ENCODE results near the gene TGFB1. TPM values are rescaled to one million over a fixed set of nuclear protein-coding genes. Genes with fewer than 3 reads are reported as not detected.
A peak's percentile ranks its signal among the peaks of the same experiment; 100 is the strongest.

The TGFB1 gene
- polyA plus RNA-seq, 1 donor = 13.9 TPM

GRCh38 chr19:41359741-41360140 lies 6.0 kb upstream of the TGFB1 start:
- no peak for DNase-seq
- no peaks in the 10 kb centered on the region for H3K36me3 ChIP-seq (ENCODE audit: control insufficient read depth, insufficient read depth, low read length)
- no peak overlapping the region for H3K27ac ChIP-seq (ENCODE audit: low read length)
- H3K9me3 ChIP-seq (ENCODE audit: control insufficient read depth, low read depth, low read length) = no peaks in the 10 kb centered on the region
- WGBS (ENCODE audit: insufficient coverage, low lambda C conversion rate) = 100% methylated on average over 1 of the region's 1 CpG
- no peak overlapping the region for H3K4me3 ChIP-seq (ENCODE audit: low read length)
- peaks cover 9% of the 10 kb centered on the region for H3K4me1 ChIP-seq (ENCODE audit: control insufficient read depth, insufficient read depth, low read length)
- peaks cover under 1% of the 10 kb centered on the region for H3K27me3 ChIP-seq (ENCODE audit: control insufficient read depth, insufficient read depth, low read length)

DNA sequence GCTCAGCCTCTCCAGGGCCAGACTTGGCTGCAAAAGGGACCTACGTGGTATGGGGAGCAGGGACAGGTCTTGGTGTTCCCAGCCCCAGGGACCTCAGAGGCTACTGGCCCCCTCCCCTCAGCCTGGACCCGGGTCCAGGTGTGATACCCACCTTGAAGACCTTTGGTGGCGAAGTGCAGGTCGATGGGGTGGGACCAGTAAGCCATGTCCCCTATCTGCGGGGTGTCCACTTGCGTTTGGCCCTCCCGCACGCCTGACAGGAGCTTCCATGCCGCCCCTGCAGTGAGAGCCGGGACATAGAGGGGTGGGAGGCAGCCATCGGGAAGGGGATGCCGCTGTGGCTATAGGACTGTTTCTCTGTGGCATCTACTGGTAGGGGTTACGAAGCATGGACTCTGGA lies 4.0 kb upstream of the TGFB1 start:
- Histone ChIP-seq H3K27me3 (ENCODE audit: control insufficient read depth, insufficient read depth, low read length) (peaks cover 16% of the 10 kb centered on the region), H3K4me3 (ENCODE audit: low read length) (no peak overlapping the region), H3K27ac (ENCODE audit: low read length) (no peak overlapping the region), H3K4me1 (ENCODE audit: control insufficient read depth, insufficient read depth, low read length) (peaks cover 12% of the 10 kb centered on the region), H3K9me3 (ENCODE audit: control insufficient read depth, low read depth, low read length) (no peaks in the 10 kb centered on the region), H3K36me3 (ENCODE audit: control insufficient read depth, insufficient read depth, low read length) (no peaks in the 10 kb centered on the region)
- DNase-seq = no peak
- no CpG with 5 or more reads among the region's 13 CpGs for WGBS (ENCODE audit: insufficient coverage, low lambda C conversion rate)

DNA sequence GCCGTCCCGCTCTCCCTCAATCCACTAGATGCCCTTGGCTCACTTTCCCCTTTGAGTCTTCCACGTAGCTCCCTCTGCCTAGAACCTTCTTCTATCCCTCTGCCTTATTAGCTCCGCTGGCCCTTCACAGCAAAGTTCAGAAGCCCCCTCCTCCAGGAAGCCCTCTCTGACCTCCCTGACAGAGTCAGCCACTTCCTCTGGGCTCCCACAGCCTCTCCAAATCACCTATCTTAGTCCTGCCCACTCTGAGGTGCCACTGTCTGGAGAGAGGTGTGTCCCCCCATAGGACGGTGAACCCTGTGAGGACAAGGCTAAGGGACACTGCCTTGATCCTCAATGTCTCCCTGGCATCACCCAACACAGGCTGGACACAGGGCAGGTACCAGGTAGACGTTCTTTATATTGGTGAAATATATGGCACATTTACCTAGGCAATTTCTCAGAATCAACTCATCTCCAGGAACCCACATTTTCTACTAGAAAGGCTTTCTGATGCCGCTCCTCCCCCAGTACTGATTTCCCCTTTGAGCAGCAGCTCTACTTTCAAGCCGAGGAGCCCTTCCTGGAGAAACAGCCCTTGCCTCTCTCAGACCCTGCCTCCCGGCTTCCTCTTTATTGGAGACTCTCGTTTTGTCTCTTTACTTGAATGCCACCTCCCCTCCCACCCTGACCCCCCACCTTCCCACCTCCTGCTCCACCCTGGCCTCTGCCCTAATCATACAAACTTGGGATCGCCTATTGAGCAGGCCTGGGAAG lies 3.4 kb upstream of the TGFB1 start:
- Histone ChIP-seq H3K4me1 (ENCODE audit: control insufficient read depth, insufficient read depth, low read length) (peaks cover 14% of the 10 kb centered on the region), H3K9me3 (ENCODE audit: control insufficient read depth, low read depth, low read length) (peaks cover 2% of the 10 kb centered on the region), H3K27me3 (ENCODE audit: control insufficient read depth, insufficient read depth, low read length) (peaks cover 22% of the 10 kb centered on the region), H3K4me3 (ENCODE audit: low read length) (no peak overlapping the region), H3K27ac (ENCODE audit: low read length) (no peak overlapping the region), H3K36me3 (ENCODE audit: control insufficient read depth, insufficient read depth, low read length) (no peaks in the 10 kb centered on the region)
- WGBS (ENCODE audit: insufficient coverage, low lambda C conversion rate) = 100% methylated on average over 2 of the region's 11 CpGs
- DNase-seq = no peak

- Histone ChIP-seq H3K9me3 (ENCODE audit: control insufficient read depth, low read depth, low read length) (peaks cover 2% of the 10 kb centered on the region), H3K4me1 (ENCODE audit: control insufficient read depth, insufficient read depth, low read length) (peaks cover 24% of the 10 kb centered on the region), H3K36me3 (ENCODE audit: control insufficient read depth, insufficient read depth, low read length) (no peaks in the 10 kb centered on the region), H3K27me3 (ENCODE audit: control insufficient read depth, insufficient read depth, low read length) (peaks cover 35% of the 10 kb centered on the region), H3K4me3 (ENCODE audit: low read length) (no peak overlapping the region), H3K27ac (ENCODE audit: low read length) (no peak overlapping the region)
- WGBS (ENCODE audit: insufficient coverage, low lambda C conversion rate) = 100% methylated on average over 1 of the region's 3 CpGs
- DNase-seq = no peak
Observed at GRCh38 chr19:41355802-41356201, 2.1 kb upstream of the TGFB1 start.

DNA sequence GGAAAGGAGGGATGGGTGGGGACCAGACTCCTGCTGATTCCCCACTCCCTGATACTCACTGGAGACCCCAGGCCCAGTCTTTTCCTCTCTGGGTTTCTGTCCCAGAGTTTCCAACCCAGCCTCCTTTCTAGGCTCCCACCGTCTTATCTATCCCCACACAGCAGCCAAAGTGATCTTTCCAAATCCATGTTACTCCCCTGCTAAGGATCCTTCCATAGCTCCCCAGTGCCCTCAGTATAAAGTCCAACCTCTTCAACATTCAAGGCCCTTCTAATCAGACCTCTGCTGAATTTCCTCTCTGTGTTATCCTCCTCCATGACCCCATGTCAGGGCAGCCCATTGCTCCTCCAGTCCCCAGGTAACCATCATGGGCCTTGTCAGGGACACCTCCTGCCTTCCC lies 1.3 kb upstream of the TGFB1 start:
- H3K27ac ChIP-seq (ENCODE audit: low read length) = no peak overlapping the region
- DNase-seq = no peak
- WGBS (ENCODE audit: insufficient coverage, low lambda C conversion rate) = no CpG with 5 or more reads among the region's 1 CpG

DNA sequence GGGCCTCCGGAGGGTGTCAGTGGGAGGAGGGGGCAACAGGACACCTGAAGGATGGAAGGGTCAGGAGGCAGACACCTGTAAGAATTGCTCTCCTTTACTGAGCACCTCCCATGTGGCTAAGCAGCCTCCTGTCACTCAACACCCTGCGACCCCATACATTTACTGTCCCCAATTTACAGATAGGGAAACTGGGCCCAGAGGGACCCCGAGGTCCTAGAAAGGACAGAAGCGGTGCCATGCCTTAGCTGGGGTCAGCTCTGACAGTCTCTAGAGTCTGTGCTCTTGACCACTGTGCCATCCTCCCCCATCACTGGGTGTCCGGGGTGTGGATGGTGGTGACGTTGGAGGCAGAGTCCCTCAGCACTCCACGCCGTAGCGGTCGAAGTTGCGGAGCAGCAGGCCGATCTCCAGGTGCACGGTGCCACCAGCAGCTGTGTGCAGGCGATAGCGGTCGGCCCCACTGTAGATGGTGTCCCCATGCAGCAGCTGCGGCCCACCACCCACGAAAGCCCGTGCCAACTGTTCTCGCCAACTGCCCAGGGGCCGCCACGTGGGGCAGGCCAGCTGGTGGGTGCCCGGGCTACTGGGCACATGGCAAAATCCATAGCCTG lies 726 bp upstream of the TGFB1 start:
- H3K36me3 ChIP-seq (ENCODE audit: control insufficient read depth, insufficient read depth, low read length) = no peaks in the 10 kb centered on the region
- H3K27ac ChIP-seq (ENCODE audit: low read length) = no peak overlapping the region
- H3K4me3 ChIP-seq (ENCODE audit: low read length) = peak overlapping the region; percentile 31
- H3K4me1 ChIP-seq (ENCODE audit: control insufficient read depth, insufficient read depth, low read length) = peaks cover 24% of the 10 kb centered on the region
- DNase-seq = no peak
- peaks cover 2% of the 10 kb centered on the region for H3K9me3 ChIP-seq (ENCODE audit: control insufficient read depth, low read depth, low read length)
- H3K27me3 ChIP-seq (ENCODE audit: control insufficient read depth, insufficient read depth, low read length) = peaks cover 44% of the 10 kb centered on the region
- no CpG with 5 or more reads among the region's 23 CpGs for WGBS (ENCODE audit: insufficient coverage, low lambda C conversion rate)

More for the DNA sequence above, 1.3 kb upstream of the TGFB1 start:
- Histone ChIP-seq H3K27me3 (ENCODE audit: control insufficient read depth, insufficient read depth, low read length) (peaks cover 41% of the 10 kb centered on the region), H3K4me3 (ENCODE audit: low read length) (no peak overlapping the region), H3K4me1 (ENCODE audit: control insufficient read depth, insufficient read depth, low read length) (peaks cover 24% of the 10 kb centered on the region), H3K36me3 (ENCODE audit: control insufficient read depth, insufficient read depth, low read length) (no peaks in the 10 kb centered on the region), H3K9me3 (ENCODE audit: control insufficient read depth, low read depth, low read length) (peaks cover 2% of the 10 kb centered on the region)

DNA sequence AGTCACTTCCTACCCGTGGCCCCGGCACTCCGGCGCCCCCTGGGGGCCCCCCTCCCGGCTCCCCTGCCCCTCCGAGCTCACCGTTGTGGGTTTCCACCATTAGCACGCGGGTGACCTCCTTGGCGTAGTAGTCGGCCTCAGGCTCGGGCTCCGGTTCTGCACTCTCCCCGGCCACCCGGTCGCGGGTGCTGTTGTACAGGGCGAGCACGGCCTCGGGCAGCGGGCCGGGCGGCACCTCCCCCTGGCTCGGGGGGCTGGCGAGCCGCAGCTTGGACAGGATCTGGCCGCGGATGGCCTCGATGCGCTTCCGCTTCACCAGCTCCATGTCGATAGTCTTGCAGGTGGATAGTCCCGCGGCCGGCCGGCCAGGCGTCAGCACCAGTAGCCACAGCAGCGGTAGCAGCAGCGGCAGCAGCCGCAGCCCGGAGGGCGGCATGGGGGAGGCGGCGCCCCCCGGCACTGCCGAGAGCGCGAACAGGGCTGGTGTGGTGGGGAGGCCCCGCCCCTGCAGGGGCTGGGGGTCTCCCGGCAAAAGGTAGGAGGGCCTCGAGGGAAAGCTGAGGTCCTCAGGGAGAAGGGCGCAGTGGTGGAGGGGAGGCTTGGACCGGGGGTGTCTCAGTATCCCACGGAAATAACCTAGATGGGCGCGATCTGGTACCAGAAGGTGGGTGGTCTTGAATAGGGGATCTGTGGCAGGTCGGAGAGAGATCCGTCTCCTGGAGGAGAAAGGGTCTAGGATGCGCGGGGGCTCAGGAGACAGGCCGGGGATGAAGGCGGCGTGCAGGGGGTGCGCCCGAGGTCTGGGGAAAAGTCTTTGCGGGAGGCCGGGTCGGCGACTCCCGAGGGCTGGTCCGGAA lies 885 bp downstream of the TGFB1 start:
- 0% methylated on average over 1 of the region's 71 CpGs for WGBS (ENCODE audit: insufficient coverage, low lambda C conversion rate)
- H3K4me1 ChIP-seq (ENCODE audit: control insufficient read depth, insufficient read depth, low read length) = peaks cover 24% of the 10 kb centered on the region
- peak in 1 of 2 donors; percentile 47 for DNase-seq
- H3K27ac ChIP-seq (ENCODE audit: low read length) = no peak overlapping the region
- no peaks in the 10 kb centered on the region for H3K36me3 ChIP-seq (ENCODE audit: control insufficient read depth, insufficient read depth, low read length)
- peak overlapping the region; percentile 53 for H3K4me3 ChIP-seq (ENCODE audit: low read length)
- peaks cover 47% of the 10 kb centered on the region for H3K27me3 ChIP-seq (ENCODE audit: control insufficient read depth, insufficient read depth, low read length)
- peaks cover 2% of the 10 kb centered on the region for H3K9me3 ChIP-seq (ENCODE audit: control insufficient read depth, low read depth, low read length)

DNA sequence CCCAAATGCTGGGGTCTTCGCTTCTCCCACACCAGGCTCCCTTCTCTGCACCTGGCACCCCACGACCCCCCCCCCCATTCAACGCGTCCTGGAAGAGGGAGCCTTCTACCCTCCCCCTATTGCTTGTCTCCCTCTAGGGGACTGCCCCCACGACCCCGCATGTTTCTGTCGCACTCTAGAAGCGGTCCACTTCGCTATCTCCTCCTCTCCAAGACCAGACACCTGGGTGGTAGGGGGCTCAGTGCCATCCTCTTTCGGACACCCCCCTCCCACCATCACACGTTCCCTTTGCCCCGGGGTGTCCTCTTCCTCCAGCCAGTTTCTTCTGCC lies 1.5 kb downstream of the TGFB1 start:
- H3K27me3 ChIP-seq (ENCODE audit: control insufficient read depth, insufficient read depth, low read length) = peaks cover 47% of the 10 kb centered on the region
- H3K4me3 ChIP-seq (ENCODE audit: low read length) = peak overlapping the region; percentile 53
- peaks cover 2% of the 10 kb centered on the region for H3K9me3 ChIP-seq (ENCODE audit: control insufficient read depth, low read depth, low read length)
- no peak overlapping the region for H3K27ac ChIP-seq (ENCODE audit: low read length)
- peaks cover 24% of the 10 kb centered on the region for H3K4me1 ChIP-seq (ENCODE audit: control insufficient read depth, insufficient read depth, low read length)
- no CpG with 5 or more reads among the region's 12 CpGs for WGBS (ENCODE audit: insufficient coverage, low lambda C conversion rate)
- DNase-seq = no peak
- H3K36me3 ChIP-seq (ENCODE audit: control insufficient read depth, insufficient read depth, low read length) = peaks cover 1% of the 10 kb centered on the region

DNA sequence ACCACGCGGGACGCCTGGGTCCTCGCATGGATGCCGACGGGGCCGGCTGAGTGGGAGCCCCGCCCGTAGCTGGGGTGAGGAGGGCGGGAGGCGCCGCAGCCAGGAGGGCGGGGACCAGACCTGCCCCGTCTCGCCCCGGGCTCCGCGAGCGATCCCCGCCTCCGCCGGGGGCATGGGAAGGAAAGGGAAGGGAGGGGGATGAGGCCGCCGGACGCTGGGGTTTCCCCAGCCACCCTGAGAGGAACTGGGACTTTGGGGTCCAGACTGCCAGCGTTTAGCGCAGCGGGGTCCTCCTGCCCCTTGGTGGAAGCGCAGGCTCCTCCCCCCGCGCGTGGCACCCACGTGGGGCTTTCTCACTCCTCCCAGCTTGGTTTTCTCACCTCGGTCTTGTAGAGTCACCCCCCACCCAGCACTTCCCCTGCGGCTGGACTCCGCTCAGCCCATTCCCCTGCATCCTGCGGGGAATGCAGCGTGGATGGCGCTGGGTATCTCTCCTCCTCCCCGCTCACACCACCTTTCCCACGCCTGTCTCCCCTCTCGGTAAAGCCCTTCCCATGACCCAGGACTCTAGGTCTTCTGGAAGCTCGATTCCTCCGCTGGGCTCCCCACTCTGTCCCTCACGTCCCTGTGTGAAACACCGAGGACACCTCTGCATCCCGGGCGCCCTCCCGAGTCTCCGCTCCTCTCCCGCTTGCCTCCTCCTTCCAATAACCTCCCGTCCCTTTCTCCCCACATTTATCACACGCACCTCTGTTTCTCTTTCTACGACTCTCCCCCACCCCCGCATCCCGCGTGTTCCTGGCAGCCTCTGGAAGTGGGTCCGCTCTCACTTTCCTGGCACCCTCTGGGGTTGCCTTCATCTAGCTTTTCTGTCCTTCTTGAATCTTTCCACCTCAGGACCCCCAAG lies 2.1 kb downstream of the TGFB1 start:
- peaks cover 2% of the 10 kb centered on the region for H3K36me3 ChIP-seq (ENCODE audit: control insufficient read depth, insufficient read depth, low read length)
- H3K27ac ChIP-seq (ENCODE audit: low read length) = no peak overlapping the region
- WGBS (ENCODE audit: insufficient coverage, low lambda C conversion rate) = 0% methylated on average over 9 of the region's 58 CpGs
- peaks cover 47% of the 10 kb centered on the region for H3K27me3 ChIP-seq (ENCODE audit: control insufficient read depth, insufficient read depth, low read length)
- H3K9me3 ChIP-seq (ENCODE audit: control insufficient read depth, low read depth, low read length) = peaks cover 2% of the 10 kb centered on the region
- peak overlapping the region; percentile 53 for H3K4me3 ChIP-seq (ENCODE audit: low read length)
- peak in 1 of 2 donors; percentile 53 for DNase-seq
- peaks cover 24% of the 10 kb centered on the region for H3K4me1 ChIP-seq (ENCODE audit: control insufficient read depth, insufficient read depth, low read length)

Measured in large intestine (tissue), 3 donors.